AG04450 (cell line): ENCODE measurements around the gene EEF1G. TPM values are rescaled to one million over a fixed set of nuclear protein-coding genes. Genes with fewer than 3 reads are reported as not detected.
"Not testable (repeated sequence)": the region's sequence is repeated elsewhere in the genome, so short reads cannot be mapped to it uniquely, and the experiment has no call there.

Experiments
- CTCF ChIA-PET: fragments of 300-600, 350-600 bp; formaldehyde crosslinking; extraction: SDS; loops from one replicate; lab custom pipeline; 2022; ENCODE audit warnings: antibody characterized with exemption, inconsistent platforms; lab: Charles Lee
- POLR2A ChIA-PET: fragments of 350-600 bp; formaldehyde crosslinking; extraction: SDS; loops from one replicate; lab custom pipeline; 2021; ENCODE audit warnings: antibody characterized with exemption, inconsistent platforms; lab: Yijun Ruan, JAX
- DNase-seq: peaks from one replicate; pipeline ENCODE4 v3.0.0-alpha.2; 2011; ENCODE audit warnings: low read depth, low spot score
- H3K27ac ChIP-seq: one replicate; pipeline ENCODE4 v1.5.1; 2012; ENCODE audit warnings: low read depth, low read length, control low read depth
- H3K27me3 ChIP-seq: one replicate; pipeline ENCODE4 v1.6.0; 2012; ENCODE audit warnings: low read length; ENCODE audit not compliant: control insufficient read depth, insufficient read depth
- H3K4me3 ChIP-seq: 2 replicates; pipeline ENCODE4 v1.5.1; 2011; ENCODE audit warnings: mild to moderate bottlenecking, low read depth, low read length, control low read depth
- H3K9me3 ChIP-seq: 2 replicates; pipeline ENCODE4 v1.5.1; 2012; ENCODE audit warnings: low read length; ENCODE audit not compliant: control insufficient read depth, insufficient read depth
- CTCF ChIP-seq: IDR thresholded peaks from 2 replicates; pipeline ENCODE4 v1.5.1; 2011; ENCODE audit warnings: low read depth, low read length, control low read depth, inconsistent platforms
- polyA plus RNA-seq: library from polyadenylated mRNA; depleted of rRNA; stranded (reverse); fragments of >200 nt; gene quantifications from 2 replicates; pipeline ENCODE4 v1.2.3, GENCODE V29; 2011

Gene EEF1G
- polyA plus RNA-seq, 1 experiment, result 2,186 TPM

GRCh38 chr11:62560566-62561103, 13.1 kb downstream of the EEF1G start:
- no peak overlapping the region for H3K4me3 ChIP-seq
- ChIA-PET CTCF (interaction anchor here (0.5 to 7.9 kb wide), 32 partner anchors 9 to 181 kb away, joined by 3 to 120 read pairs (median 5); partner anchors contain the start of genes AHNAK, EEF1G, SCGB1A1 and TUT1), POLR2A (interaction anchor here (0.5 to 2.0 kb wide), 15 partner anchors 11 to 269 kb away, joined by 3 to 29 read pairs (median 6); partner anchors contain the start of genes AHNAK, C11orf98, CSKMT and EEF1G)
- H3K27me3 ChIP-seq, result no peaks in the 10 kb centered on the region
- no peaks in the 10 kb centered on the region for H3K9me3 ChIP-seq
- TF ChIP-seq CTCF, result peak; percentile 95
- peak overlapping the region; percentile 65 for H3K27ac ChIP-seq
- peak; percentile 97 for DNase-seq

GRCh38 chr11:62559626-62560025, 14.1 kb downstream of the EEF1G start:
- not testable (repeated sequence) for H3K9me3 ChIP-seq, H3K27me3 ChIP-seq, DNase-seq, H3K4me3 ChIP-seq
- peak overlapping the region; percentile 61 for H3K27ac ChIP-seq
- ChIA-PET CTCF (interaction anchor here (0.7 to 7.9 kb wide), 11 partner anchors 8 to 166 kb away, joined by 3 to 120 read pairs (median 12); partner anchors contain the start of genes AHNAK and SCGB1A1), POLR2A (interaction anchor here (0.9 to 2.0 kb wide), 3 partner anchors 13 to 165 kb away, joined by 5 to 29 read pairs (median 9); partner anchors contain the start of genes AHNAK and EEF1G)

GRCh38 chr11:62559204-62559603, 14.5 kb downstream of the EEF1G start:
- Histone ChIP-seq H3K27ac (no peak overlapping the region), H3K9me3 (no peaks in the 10 kb centered on the region), H3K4me3 (no peak overlapping the region), H3K27me3 (no peaks in the 10 kb centered on the region)
- POLR2A ChIA-PET, result interaction anchor here (0.7 to 1.9 kb wide), 4 partner anchors 12 to 746 kb away, joined by 4 to 9 read pairs (median 5); partner anchors contain the start of gene AHNAK
- CTCF ChIA-PET, result interaction anchor here (0.6 to 7.9 kb wide), 6 partner anchors 13 to 169 kb away, joined by 3 to 120 read pairs (median 34); partner anchors contain the start of gene AHNAK
- DNase-seq, result no peak
- TF ChIP-seq CTCF, result no peak

- POLR2A ChIA-PET, result interaction anchor here (0.6 to 2.1 kb wide), 5 partner anchors 12 to 746 kb away, joined by 3 to 12 read pairs (median 5); partner anchors contain the start of genes AHNAK and EEF1G
- DNase-seq, result no peak
- TF ChIP-seq CTCF, result no peak
- Histone ChIP-seq H3K27me3 (no peaks in the 10 kb centered on the region), H3K27ac (no peak overlapping the region), H3K9me3 (no peaks in the 10 kb centered on the region), H3K4me3 (no peak overlapping the region)
- CTCF ChIA-PET, result interaction anchor here (0.6 to 7.9 kb wide), 7 partner anchors 14 to 168 kb away, joined by 3 to 120 read pairs (median 15); partner anchors contain the start of gene AHNAK
These were observed 15.0 kb downstream of the EEF1G start for GRCh38 chr11:62558669-62559068.

GRCh38 chr11:62556875-62557631, 16.6 kb downstream of the EEF1G start:
- Histone ChIP-seq H3K4me3 (no peak overlapping the region), H3K27me3 (no peaks in the 10 kb centered on the region), H3K27ac (peak overlapping the region; percentile 87), H3K9me3 (no peaks in the 10 kb centered on the region; the same call in 1 of the 2 replicates)
- ChIA-PET CTCF (interaction anchor here (0.6 to 7.9 kb wide), 7 partner anchors 13 to 824 kb away, joined by 3 to 120 read pairs (median 3); partner anchors contain the start of gene AHNAK), POLR2A (interaction anchor here (0.6 to 2.2 kb wide), 9 partner anchors 10 to 138 kb away, joined by 3 to 12 read pairs (median 3); partner anchors contain the start of genes AHNAK, EEF1G, SCGB1A1 and TUT1)
- DNase-seq, result no peak
- no peak for TF ChIP-seq CTCF
